ENCODE data around the gene GTF3C2. TPM values are rescaled to one million over a fixed set of nuclear protein-coding genes. Genes with fewer than 3 reads are reported as not detected.

GTF3C2 gene
- total RNA-seq, 1 experiment from 2014 or later = 77.7 TPM

DNA sequence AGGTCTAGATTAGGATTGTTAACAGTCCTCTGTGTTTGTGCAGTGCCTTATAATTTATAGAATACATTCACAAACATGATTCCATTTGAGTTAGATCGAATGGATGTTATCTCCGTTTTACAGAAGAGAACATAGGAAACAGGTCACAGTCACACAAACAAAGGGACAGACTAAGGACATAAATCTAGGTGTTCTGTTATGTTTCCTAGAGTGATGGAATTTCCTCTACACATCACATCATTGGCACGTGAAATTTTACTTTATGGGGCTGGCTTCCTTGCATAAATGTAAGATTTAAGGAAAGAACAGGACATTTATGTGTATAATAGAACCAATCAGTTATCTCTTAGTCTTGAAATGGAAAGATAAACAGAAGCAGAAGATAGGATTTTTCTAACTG, 68.0 kb downstream of the GTF3C2 start:
- Histone ChIP-seq H3K27ac (ENCODE audit: low read length) (no peak overlapping the region), H3K9me3 (ENCODE audit: control insufficient read depth, insufficient read depth, low read depth, low read length) (no peaks in the 10 kb centered on the region), H3K4me1 (ENCODE audit: control insufficient read depth, insufficient read depth, low read length) (peaks cover 5% of the 10 kb centered on the region), H3K36me3 (ENCODE audit: control insufficient read depth, insufficient read depth, low read length) (no peaks in the 10 kb centered on the region), H3K4me3 (ENCODE audit: low read depth in 2 of 2, low read length in 2 of 2) (no peak overlapping the region), H3K27me3 (ENCODE audit: control insufficient read depth, insufficient read depth, low read length) (no peaks in the 10 kb centered on the region)
- BruUV-seq (replicated peaks) = no TSS peak
- POLR2A ChIA-PET = no interaction called here
- CTCF ChIA-PET = no interaction called here
- in situ Hi-C loops (cut with HindIII; ENCODE audit: low pct_unique_long_range_greater_than_20kb, low sequenced_read_pairs) (no loop called here), intact Hi-C loops (cut with micrococcal nuclease; ENCODE audit: unreplicated experiment) (no loop called here)
- DNase-seq (ENCODE audit: low read depth, low spot score) = no peak
- ATAC-seq = no peak
- TF ChIP-seq REST (IDR thresholded peaks at IDR 0.05; ENCODE audit: insufficient read depth in 1 of 2, low read depth in 2 of 2, low read length in 1 of 2) (no peak), SIN3A (IDR thresholded peaks at IDR 0.05; ENCODE audit: borderline replicate concordance, insufficient read depth, low read depth, low read length) (no peak), TCF7L2 (IDR thresholded peaks at IDR 0.05; ENCODE audit: low read depth, low read length) (no peak), POLR2AphosphoS5 (IDR thresholded peaks at IDR 0.05; ENCODE audit: low read depth, low read length) (no peak)
- TF ChIP-seq, protein P1, sequence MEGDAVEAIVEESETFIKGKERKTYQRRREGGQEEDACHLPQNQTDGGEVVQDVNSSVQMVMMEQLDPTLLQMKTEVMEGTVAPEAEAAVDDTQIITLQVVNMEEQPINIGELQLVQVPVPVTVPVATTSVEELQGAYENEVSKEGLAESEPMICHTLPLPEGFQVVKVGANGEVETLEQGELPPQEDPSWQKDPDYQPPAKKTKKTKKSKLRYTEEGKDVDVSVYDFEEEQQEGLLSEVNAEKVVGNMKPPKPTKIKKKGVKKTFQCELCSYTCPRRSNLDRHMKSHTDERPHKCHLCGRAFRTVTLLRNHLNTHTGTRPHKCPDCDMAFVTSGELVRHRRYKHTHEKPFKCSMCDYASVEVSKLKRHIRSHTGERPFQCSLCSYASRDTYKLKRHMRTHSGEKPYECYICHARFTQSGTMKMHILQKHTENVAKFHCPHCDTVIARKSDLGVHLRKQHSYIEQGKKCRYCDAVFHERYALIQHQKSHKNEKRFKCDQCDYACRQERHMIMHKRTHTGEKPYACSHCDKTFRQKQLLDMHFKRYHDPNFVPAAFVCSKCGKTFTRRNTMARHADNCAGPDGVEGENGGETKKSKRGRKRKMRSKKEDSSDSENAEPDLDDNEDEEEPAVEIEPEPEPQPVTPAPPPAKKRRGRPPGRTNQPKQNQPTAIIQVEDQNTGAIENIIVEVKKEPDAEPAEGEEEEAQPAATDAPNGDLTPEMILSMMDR (IDR thresholded peaks at IDR 0.05) = no peak

DNA sequence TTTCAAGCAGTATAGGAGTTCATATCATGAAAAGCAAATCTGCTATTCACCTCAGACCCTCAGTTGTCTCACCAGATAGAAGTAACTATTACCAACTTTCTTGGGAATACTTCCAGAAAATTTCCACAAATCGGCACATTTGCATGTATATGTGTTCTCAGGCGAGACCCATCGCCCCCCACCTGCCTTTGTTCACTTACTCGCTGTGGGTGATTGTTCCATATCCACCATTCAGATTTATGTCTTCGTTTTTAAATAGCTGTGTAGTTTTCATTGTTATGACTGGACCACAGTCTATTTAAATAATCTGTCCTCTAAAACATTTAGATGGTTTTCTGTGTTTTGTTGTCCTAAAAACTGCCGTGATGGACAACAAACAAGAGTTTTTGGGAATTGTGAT, 71.1 kb downstream of the GTF3C2 start:
- H3K4me3 ChIP-seq (ENCODE audit: low read depth in 2 of 2, low read length in 2 of 2) = no peak overlapping the region
- peaks cover 11% of the 10 kb centered on the region for H3K4me1 ChIP-seq (ENCODE audit: control insufficient read depth, insufficient read depth, low read length)
- no peaks in the 10 kb centered on the region for H3K36me3 ChIP-seq (ENCODE audit: control insufficient read depth, insufficient read depth, low read length)
- intact Hi-C loops (cut with micrococcal nuclease; ENCODE audit: unreplicated experiment) = no loop called here
- POLR2A ChIA-PET = no interaction called here
- ATAC-seq (no peak), DNase-seq (ENCODE audit: low read depth, low spot score) (no peak)
- CTCF ChIA-PET = no interaction called here
- no peak for TF ChIP-seq POLR2AphosphoS5 (IDR thresholded peaks at IDR 0.05; ENCODE audit: low read depth, low read length)
- TF ChIP-seq TCF7L2 (IDR thresholded peaks at IDR 0.05; ENCODE audit: low read depth, low read length) = no peak
- no TSS peak for BruUV-seq (replicated peaks)
- no peak overlapping the region for H3K27ac ChIP-seq (ENCODE audit: low read length)
- in situ Hi-C loops (cut with HindIII; ENCODE audit: low pct_unique_long_range_greater_than_20kb, low sequenced_read_pairs) = no loop called here
- no peaks in the 10 kb centered on the region for H3K27me3 ChIP-seq (ENCODE audit: control insufficient read depth, insufficient read depth, low read length)
- no peaks in the 10 kb centered on the region for H3K9me3 ChIP-seq (ENCODE audit: control insufficient read depth, insufficient read depth, low read depth, low read length)

DNA sequence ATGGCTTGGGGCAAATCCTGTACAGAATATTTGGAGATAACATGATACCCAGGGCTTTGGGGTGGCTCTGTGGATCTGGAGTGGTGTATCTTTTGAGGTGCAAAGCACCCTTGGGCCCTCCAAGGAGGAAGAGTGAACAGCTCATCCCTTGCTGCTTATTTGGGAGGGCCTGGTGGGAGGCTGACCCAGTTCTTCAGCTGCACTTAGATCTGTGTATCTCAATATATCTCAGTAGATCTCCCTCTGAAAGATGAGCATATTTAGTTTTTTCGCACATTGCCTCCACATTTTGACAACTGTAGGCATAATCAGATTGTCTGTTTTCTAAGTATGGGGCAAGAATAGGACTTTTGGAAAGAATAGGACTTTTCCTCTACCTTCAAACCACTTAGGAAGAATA, 71.6 kb downstream of the GTF3C2 start:
- Histone ChIP-seq H3K36me3 (ENCODE audit: control insufficient read depth, insufficient read depth, low read length) (no peaks in the 10 kb centered on the region), H3K4me1 (ENCODE audit: control insufficient read depth, insufficient read depth, low read length) (peaks cover 15% of the 10 kb centered on the region), H3K9me3 (ENCODE audit: control insufficient read depth, insufficient read depth, low read depth, low read length) (no peaks in the 10 kb centered on the region), H3K27me3 (ENCODE audit: control insufficient read depth, insufficient read depth, low read length) (no peaks in the 10 kb centered on the region), H3K4me3 (ENCODE audit: low read depth in 2 of 2, low read length in 2 of 2) (no peak overlapping the region), H3K27ac (ENCODE audit: low read length) (no peak overlapping the region)
- no peak for DNase-seq (ENCODE audit: low read depth, low spot score)
- no TSS peak for BruUV-seq (replicated peaks)
- no peak for ATAC-seq
- POLR2A ChIA-PET = no interaction called here
- in situ Hi-C loops (cut with HindIII; ENCODE audit: low pct_unique_long_range_greater_than_20kb, low sequenced_read_pairs) (no loop called here), intact Hi-C loops (cut with micrococcal nuclease; ENCODE audit: unreplicated experiment) (loop anchor here (5.0 kb wide), 1 partner anchor 188 kb away; no protein-coding TSS in a partner anchor)
- CTCF ChIA-PET = no interaction called here
- TF ChIP-seq, protein P1 (IDR thresholded peaks at IDR 0.05) = no peak
- TF ChIP-seq TCF7L2 (IDR thresholded peaks at IDR 0.05; ENCODE audit: low read depth, low read length) = no peak
- TF ChIP-seq POLR2AphosphoS5 (IDR thresholded peaks at IDR 0.05; ENCODE audit: low read depth, low read length) = no peak
- TF ChIP-seq REST (IDR thresholded peaks at IDR 0.05; ENCODE audit: insufficient read depth in 1 of 2, low read depth in 2 of 2, low read length in 1 of 2) = no peak
- no peak for TF ChIP-seq SIN3A (IDR thresholded peaks at IDR 0.05; ENCODE audit: borderline replicate concordance, insufficient read depth, low read depth, low read length)

Data from Panc1 (cell line).